ENCODE measurements around the gene NUTM2D. TPM values are rescaled to one million over a fixed set of nuclear protein-coding genes. Genes with fewer than 3 reads are reported as not detected.
"Not testable (repeated sequence)": the region's sequence is repeated elsewhere in the genome, so short reads cannot be mapped to it uniquely, and the experiment has no call there.

Gene NUTM2D
- total and polyA plus RNA-seq, 9 donors = 5.7 to 8.8 (median 7.4) TPM

DNA sequence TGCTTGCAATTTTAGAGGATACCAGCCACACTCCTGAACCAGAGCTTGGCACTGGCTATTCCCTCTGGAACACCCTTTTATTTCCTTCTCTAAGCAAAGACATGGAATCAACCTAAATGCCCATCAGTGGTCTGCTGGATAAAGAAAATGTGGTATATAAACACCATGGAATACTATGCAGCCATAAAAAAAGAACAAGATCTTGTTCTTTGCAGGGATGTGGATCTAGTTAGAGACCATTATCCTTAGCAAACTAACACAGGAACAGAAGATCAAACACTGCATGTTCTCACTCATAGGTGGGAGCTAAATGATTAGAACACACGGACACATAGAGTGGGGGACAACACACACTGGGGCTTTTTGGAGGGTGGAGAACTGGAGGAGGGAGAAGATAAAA, 56.4 kb downstream of the NUTM2D start:
- not testable (repeated sequence) for H3K36me3 ChIP-seq (ENCODE audit: control insufficient read depth, insufficient read depth, low read length); H3K9me3 ChIP-seq (replicated peaks; ENCODE audit: control insufficient read depth, low read depth, low read length); H3K4me1 ChIP-seq (ENCODE audit: control insufficient read depth, insufficient read depth, low read length); H3K27ac ChIP-seq (ENCODE audit: low read length); H3K4me3 ChIP-seq (ENCODE audit: low read length); H3K27me3 ChIP-seq (ENCODE audit: control insufficient read depth, insufficient read depth, low read length); DNase-seq
- whole genome bisulfite sequencing (ENCODE audit: insufficient coverage) = no CpG with 5 or more reads among the region's 1 CpG

Other genes with a start within 250 kb of the NUTM2D start
- gene NUTM2A, start 132.3 kb upstream of the NUTM2D start, total RNA-seq = 0.44 TPM
- gene NUTM2A, start 132.3 kb upstream of the NUTM2D start, polyA plus RNA-seq (ENCODE audit: insufficient read depth in 1 of 8, insufficient read length in 8 of 8, low replicate concordance in 1 of 8) = 1 to 10 TPM; 1.9 to 5.7 (median 2.7) TPM
- 12.1 TPM for gene MINPP1, start 147.1 kb downstream of the NUTM2D start, total RNA-seq
- gene MINPP1, start 147.1 kb downstream of the NUTM2D start, polyA plus RNA-seq (ENCODE audit: insufficient read depth in 1 of 8, insufficient read length in 8 of 8, low replicate concordance in 1 of 8) = 10 to 100 TPM; 15.0 to 20.6 (median 16.7) TPM